Measurements from ENCODE around the gene SPAG7.

DNA sequence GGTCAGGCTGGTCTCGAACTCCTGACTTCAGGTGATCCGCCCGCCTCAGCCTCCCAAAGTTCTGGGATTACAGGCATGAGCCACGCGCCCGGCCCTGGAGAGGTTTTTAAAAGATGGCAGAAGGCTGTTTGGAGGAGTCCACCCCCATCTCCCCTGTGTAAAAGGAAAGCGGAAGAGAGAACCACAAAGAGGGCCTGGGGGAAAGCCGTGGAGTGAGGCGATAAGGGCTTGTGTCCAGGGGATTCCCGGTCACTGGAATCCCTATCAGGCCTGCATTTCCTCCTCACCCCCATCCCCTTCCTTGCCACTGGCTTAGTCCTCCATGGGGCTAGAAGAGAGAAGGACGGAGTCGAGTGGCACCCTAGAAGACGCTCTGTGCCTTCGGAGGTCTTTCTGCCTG, 35.7 kb downstream of the SPAG7 start, which contains the start of gene GP1BA:
- TF ChIP-seq, protein P1, sequence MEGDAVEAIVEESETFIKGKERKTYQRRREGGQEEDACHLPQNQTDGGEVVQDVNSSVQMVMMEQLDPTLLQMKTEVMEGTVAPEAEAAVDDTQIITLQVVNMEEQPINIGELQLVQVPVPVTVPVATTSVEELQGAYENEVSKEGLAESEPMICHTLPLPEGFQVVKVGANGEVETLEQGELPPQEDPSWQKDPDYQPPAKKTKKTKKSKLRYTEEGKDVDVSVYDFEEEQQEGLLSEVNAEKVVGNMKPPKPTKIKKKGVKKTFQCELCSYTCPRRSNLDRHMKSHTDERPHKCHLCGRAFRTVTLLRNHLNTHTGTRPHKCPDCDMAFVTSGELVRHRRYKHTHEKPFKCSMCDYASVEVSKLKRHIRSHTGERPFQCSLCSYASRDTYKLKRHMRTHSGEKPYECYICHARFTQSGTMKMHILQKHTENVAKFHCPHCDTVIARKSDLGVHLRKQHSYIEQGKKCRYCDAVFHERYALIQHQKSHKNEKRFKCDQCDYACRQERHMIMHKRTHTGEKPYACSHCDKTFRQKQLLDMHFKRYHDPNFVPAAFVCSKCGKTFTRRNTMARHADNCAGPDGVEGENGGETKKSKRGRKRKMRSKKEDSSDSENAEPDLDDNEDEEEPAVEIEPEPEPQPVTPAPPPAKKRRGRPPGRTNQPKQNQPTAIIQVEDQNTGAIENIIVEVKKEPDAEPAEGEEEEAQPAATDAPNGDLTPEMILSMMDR (conservative IDR thresholded peaks at IDR 0.05): no peak
- TF ChIP-seq ZFX (IDR thresholded peaks at IDR 0.05): no peak
